Measurements from ENCODE around the gene PTPRQ. TPM values are rescaled to one million over a fixed set of nuclear protein-coding genes. Genes with fewer than 3 reads are reported as not detected.

Gene PTPRQ
- polyA plus RNA-seq, 1 of the 3 experiments (the other 2 are of a cell fraction): 0.46 TPM

DNA sequence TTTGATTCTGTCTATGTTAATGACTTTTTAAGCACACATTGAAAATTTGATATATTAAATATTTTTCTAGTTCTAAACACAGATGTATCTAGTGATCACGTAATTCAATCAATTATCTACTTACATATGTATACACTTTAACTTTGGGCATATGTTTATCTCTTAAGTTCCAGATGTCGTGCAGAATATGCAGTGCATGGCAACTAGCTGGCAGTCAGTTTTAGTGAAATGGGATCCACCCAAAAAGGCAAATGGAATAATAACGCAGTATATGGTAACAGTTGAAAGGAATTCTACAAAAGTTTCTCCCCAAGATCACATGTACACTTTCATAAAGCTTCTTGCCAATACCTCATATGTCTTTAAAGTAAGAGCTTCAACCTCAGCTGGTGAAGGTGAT is 105.3 kb downstream of the PTPRQ start:
- Histone ChIP-seq H3F3A (replicated peaks; ENCODE audit: insufficient read depth) (peaks cover 29% of the 10 kb centered on the region), H4K20me1 (ENCODE audit: insufficient read depth) (no peaks in the 10 kb centered on the region), H3K9me3 (no peaks in the 10 kb centered on the region), H3K27ac (ENCODE audit: low read depth in 2 of 2, low read length in 1 of 2) (no peak overlapping the region), H3K4me1 (ENCODE audit: control insufficient read depth in 1 of 2, insufficient read depth in 2 of 2, low read depth in 1 of 2, low read length in 1 of 2) (peaks cover 2 to 25% of the 10 kb centered on the region in 2 experiments; a peak in 2 of 4 replicates), H3K9ac (no peak overlapping the region), H3K4me2 (no peak overlapping the region), H2AFZ (ENCODE audit: low read depth) (no peak overlapping the region), H3K4me3 (ENCODE audit: low read depth in 2 of 2, low read length in 1 of 2) (no peak overlapping the region), H3K9me2 (no peaks in the 10 kb centered on the region), H3K27me3 (ENCODE audit: insufficient read depth) (no peaks in the 10 kb centered on the region), H3K79me2 (ENCODE audit: insufficient read depth) (no peaks in the 10 kb centered on the region), H3K36me3 (replicated peaks in 1 of 2; ENCODE audit: control insufficient read depth in 1 of 2, insufficient read depth in 2 of 2, low read length in 1 of 2) (no peaks in the 10 kb centered on the region)
- DNase-seq: no peak
- POLR2A ChIA-PET: no interaction called here
- 62% methylated on average over 3 of the region's 3 CpGs for WGBS (ENCODE audit: low lambda C conversion rate)
- TF ChIP-seq RXRA (IDR thresholded peaks at IDR 0.05; ENCODE audit: borderline replicate concordance, low read depth): no peak
- no peak for TF ChIP-seq SMC3 (IDR thresholded peaks at IDR 0.05; ENCODE audit: low read depth, low read length)
- TF ChIP-seq RCOR1 (IDR thresholded peaks at IDR 0.05; ENCODE audit: low read length): no peak
- no peak for TF ChIP-seq YY1 (IDR thresholded peaks at IDR 0.05; ENCODE audit: low read depth)
- no peak for TF ChIP-seq FOSL2 (IDR thresholded peaks at IDR 0.05; ENCODE audit: borderline replicate concordance, low read depth)
- no peak for TF ChIP-seq CHD2 (IDR thresholded peaks at IDR 0.05; ENCODE audit: low read length, partially characterized antibody)
- TF ChIP-seq, protein P1, sequence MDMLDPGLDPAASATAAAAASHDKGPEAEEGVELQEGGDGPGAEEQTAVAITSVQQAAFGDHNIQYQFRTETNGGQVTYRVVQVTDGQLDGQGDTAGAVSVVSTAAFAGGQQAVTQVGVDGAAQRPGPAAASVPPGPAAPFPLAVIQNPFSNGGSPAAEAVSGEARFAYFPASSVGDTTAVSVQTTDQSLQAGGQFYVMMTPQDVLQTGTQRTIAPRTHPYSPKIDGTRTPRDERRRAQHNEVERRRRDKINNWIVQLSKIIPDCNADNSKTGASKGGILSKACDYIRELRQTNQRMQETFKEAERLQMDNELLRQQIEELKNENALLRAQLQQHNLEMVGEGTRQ (IDR thresholded peaks at IDR 0.05; ENCODE audit: borderline replicate concordance, low read depth, low read length): no peak
- TF ChIP-seq JUND (IDR thresholded peaks at IDR 0.05): no peak
- TF ChIP-seq MEF2A (IDR thresholded peaks at IDR 0.05; ENCODE audit: borderline replicate concordance, low read depth): no peak
- TF ChIP-seq, protein P2, sequence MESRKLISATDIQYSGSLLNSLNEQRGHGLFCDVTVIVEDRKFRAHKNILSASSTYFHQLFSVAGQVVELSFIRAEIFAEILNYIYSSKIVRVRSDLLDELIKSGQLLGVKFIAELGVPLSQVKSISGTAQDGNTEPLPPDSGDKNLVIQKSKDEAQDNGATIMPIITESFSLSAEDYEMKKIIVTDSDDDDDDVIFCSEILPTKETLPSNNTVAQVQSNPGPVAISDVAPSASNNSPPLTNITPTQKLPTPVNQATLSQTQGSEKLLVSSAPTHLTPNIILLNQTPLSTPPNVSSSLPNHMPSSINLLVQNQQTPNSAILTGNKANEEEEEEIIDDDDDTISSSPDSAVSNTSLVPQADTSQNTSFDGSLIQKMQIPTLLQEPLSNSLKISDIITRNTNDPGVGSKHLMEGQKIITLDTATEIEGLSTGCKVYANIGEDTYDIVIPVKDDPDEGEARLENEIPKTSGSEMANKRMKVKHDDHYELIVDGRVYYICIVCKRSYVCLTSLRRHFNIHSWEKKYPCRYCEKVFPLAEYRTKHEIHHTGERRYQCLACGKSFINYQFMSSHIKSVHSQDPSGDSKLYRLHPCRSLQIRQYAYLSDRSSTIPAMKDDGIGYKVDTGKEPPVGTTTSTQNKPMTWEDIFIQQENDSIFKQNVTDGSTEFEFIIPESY (IDR thresholded peaks at IDR 0.05; ENCODE audit: borderline replicate concordance, low read depth): no peak
- no peak for TF ChIP-seq EZH2phosphoT487 (IDR thresholded peaks at IDR 0.05; ENCODE audit: borderline replicate concordance, low read depth)
- TF ChIP-seq RFX5 (IDR thresholded peaks at IDR 0.05; ENCODE audit: low read length): no peak
- no peak for TF ChIP-seq FOXM1 (IDR thresholded peaks at IDR 0.05; ENCODE audit: low read depth)
- TF ChIP-seq FOXJ3 (CRISPR knock-in tag; IDR thresholded peaks at IDR 0.05): no peak
- TF ChIP-seq, protein P3, sequence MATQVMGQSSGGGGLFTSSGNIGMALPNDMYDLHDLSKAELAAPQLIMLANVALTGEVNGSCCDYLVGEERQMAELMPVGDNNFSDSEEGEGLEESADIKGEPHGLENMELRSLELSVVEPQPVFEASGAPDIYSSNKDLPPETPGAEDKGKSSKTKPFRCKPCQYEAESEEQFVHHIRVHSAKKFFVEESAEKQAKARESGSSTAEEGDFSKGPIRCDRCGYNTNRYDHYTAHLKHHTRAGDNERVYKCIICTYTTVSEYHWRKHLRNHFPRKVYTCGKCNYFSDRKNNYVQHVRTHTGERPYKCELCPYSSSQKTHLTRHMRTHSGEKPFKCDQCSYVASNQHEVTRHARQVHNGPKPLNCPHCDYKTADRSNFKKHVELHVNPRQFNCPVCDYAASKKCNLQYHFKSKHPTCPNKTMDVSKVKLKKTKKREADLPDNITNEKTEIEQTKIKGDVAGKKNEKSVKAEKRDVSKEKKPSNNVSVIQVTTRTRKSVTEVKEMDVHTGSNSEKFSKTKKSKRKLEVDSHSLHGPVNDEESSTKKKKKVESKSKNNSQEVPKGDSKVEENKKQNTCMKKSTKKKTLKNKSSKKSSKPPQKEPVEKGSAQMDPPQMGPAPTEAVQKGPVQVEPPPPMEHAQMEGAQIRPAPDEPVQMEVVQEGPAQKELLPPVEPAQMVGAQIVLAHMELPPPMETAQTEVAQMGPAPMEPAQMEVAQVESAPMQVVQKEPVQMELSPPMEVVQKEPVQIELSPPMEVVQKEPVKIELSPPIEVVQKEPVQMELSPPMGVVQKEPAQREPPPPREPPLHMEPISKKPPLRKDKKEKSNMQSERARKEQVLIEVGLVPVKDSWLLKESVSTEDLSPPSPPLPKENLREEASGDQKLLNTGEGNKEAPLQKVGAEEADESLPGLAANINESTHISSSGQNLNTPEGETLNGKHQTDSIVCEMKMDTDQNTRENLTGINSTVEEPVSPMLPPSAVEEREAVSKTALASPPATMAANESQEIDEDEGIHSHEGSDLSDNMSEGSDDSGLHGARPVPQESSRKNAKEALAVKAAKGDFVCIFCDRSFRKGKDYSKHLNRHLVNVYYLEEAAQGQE (IDR thresholded peaks at IDR 0.05; ENCODE audit: low read depth, low read length): no peak
- TF ChIP-seq, protein P4, sequence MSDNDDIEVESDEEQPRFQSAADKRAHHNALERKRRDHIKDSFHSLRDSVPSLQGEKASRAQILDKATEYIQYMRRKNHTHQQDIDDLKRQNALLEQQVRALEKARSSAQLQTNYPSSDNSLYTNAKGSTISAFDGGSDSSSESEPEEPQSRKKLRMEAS (IDR thresholded peaks at IDR 0.05; ENCODE audit: low read depth): no peak
- TF ChIP-seq, protein P5, sequence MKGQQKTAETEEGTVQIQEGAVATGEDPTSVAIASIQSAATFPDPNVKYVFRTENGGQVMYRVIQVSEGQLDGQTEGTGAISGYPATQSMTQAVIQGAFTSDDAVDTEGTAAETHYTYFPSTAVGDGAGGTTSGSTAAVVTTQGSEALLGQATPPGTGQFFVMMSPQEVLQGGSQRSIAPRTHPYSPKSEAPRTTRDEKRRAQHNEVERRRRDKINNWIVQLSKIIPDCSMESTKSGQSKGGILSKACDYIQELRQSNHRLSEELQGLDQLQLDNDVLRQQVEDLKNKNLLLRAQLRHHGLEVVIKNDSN (IDR thresholded peaks at IDR 0.05; ENCODE audit: borderline replicate concordance, low read depth): no peak
- TF ChIP-seq, protein P6, sequence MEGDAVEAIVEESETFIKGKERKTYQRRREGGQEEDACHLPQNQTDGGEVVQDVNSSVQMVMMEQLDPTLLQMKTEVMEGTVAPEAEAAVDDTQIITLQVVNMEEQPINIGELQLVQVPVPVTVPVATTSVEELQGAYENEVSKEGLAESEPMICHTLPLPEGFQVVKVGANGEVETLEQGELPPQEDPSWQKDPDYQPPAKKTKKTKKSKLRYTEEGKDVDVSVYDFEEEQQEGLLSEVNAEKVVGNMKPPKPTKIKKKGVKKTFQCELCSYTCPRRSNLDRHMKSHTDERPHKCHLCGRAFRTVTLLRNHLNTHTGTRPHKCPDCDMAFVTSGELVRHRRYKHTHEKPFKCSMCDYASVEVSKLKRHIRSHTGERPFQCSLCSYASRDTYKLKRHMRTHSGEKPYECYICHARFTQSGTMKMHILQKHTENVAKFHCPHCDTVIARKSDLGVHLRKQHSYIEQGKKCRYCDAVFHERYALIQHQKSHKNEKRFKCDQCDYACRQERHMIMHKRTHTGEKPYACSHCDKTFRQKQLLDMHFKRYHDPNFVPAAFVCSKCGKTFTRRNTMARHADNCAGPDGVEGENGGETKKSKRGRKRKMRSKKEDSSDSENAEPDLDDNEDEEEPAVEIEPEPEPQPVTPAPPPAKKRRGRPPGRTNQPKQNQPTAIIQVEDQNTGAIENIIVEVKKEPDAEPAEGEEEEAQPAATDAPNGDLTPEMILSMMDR (IDR thresholded peaks at IDR 0.05): no peak
- TF ChIP-seq, protein P7, sequence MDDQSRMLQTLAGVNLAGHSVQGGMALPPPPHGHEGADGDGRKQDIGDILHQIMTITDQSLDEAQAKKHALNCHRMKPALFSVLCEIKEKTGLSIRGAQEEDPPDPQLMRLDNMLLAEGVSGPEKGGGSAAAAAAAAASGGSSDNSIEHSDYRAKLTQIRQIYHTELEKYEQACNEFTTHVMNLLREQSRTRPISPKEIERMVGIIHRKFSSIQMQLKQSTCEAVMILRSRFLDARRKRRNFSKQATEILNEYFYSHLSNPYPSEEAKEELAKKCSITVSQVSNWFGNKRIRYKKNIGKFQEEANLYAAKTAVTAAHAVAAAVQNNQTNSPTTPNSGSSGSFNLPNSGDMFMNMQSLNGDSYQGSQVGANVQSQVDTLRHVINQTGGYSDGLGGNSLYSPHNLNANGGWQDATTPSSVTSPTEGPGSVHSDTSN (IDR thresholded peaks at IDR 0.05): no peak
- CTCF ChIA-PET: no interaction called here

Measured in SK-N-SH (cell line).